ENCODE data around the gene WDFY4.

- TF ChIP-seq POLR2AphosphoS5 (IDR thresholded peaks at IDR 0.05; ENCODE audit: low read depth, low read length) = no peak
- no peak for TF ChIP-seq CTCF (IDR thresholded peaks at IDR 0.05)
- TF ChIP-seq SIN3A (IDR thresholded peaks at IDR 0.05; ENCODE audit: borderline replicate concordance, insufficient read depth, low read depth, low read length) = no peak
- no peak for TF ChIP-seq TCF7L2 (IDR thresholded peaks at IDR 0.05; ENCODE audit: low read depth, low read length)
These were observed 288.4 kb downstream of the WDFY4 start for GRCh38 chr10:48973065-48973464.
